ENCODE data around the gene ACTN1.

The ACTN1 gene

GRCh38 chr14:68965261-68965761, 13.8 kb downstream of the ACTN1 start:
- no peak overlapping the region for H3K4me3 ChIP-seq (ENCODE audit: low read length)
- DNase-seq (ENCODE audit: low read depth) = no peak
- TF ChIP-seq CTCF (conservative IDR thresholded peaks at IDR 0.05; ENCODE audit: low read depth, low read length) = no peak

DNA sequence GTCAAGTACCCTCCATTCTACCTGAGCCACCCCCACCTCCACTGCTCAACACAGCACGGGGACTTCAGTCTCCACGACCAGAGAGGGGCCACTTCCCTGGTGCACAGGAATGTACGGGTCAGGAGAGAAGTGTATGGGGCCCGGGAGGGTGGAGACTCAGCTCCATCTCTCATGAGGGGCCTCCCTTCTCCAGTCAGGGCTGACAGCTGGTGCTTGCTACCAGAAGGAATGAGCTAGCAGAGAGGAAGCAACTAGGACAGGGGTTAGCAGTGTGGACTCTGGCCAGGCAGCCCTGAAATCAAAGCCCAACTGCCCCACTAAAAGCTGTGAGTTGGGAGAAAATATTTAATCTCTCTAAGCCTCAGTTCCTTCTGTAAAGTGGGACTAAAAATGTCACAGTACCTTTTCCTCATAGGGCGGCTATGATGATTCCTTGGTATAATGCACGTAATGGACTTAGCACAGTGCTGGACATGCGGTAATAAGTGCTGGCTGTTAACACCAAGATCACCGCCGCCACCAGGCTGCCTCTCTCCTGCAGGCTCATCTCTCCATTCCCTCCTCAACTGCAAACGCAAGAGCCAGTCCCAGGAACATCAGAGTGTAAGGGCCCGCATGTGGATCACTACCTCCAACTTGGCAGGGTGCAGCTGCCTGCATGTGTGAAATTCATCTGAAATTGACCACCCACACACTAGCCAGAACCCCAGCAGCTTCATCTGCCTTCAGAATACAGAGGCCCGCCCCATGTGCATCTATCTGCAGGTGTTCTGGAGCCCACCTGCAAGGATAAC, 14.6 kb downstream of the ACTN1 start:
- no peak for DNase-seq (ENCODE audit: low read depth)
- no peak overlapping the region for H3K4me3 ChIP-seq (ENCODE audit: low read length)
- TF ChIP-seq CTCF (conservative IDR thresholded peaks at IDR 0.05; ENCODE audit: low read depth, low read length) = no peak

DNA sequence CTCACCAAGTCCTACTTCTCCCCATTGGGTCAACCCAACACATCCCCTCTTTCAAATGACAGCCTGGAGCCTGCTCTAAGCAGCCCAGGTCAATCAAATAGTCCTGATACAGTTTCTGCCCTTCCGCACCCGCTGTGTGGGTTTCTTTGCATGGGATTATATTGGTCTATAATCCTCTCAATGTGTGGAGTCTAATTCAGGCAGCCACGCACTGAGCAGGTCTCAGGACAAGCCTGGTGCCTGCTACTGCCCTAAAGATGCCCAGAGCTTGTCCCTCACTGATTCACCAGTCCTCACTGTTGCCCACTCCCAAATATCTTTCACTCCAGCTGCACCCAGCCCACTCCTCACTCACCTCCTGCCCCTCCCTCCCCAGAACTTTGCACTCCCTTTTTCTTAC, 16.4 kb downstream of the ACTN1 start:
- DNase-seq (ENCODE audit: low read depth) = no peak
- no peak overlapping the region for H3K4me3 ChIP-seq (ENCODE audit: low read length)
- TF ChIP-seq CTCF (conservative IDR thresholded peaks at IDR 0.05; ENCODE audit: low read depth, low read length) = no peak

GRCh38 chr14:68961781-68962584, 17.1 kb downstream of the ACTN1 start:
- TF ChIP-seq CTCF (conservative IDR thresholded peaks at IDR 0.05; ENCODE audit: low read depth, low read length) = no peak
- no peak for DNase-seq (ENCODE audit: low read depth)
- H3K4me3 ChIP-seq (ENCODE audit: low read length) = no peak overlapping the region

GRCh38 chr14:68961361-68961760, 17.7 kb downstream of the ACTN1 start:
- no peak overlapping the region for H3K4me3 ChIP-seq (ENCODE audit: low read length)
- no peak for DNase-seq (ENCODE audit: low read depth)
- TF ChIP-seq CTCF (conservative IDR thresholded peaks at IDR 0.05; ENCODE audit: low read depth, low read length) = no peak

GRCh38 chr14:68960123-68960522, 19.0 kb downstream of the ACTN1 start:
- TF ChIP-seq CTCF (conservative IDR thresholded peaks at IDR 0.05; ENCODE audit: low read depth, low read length) = no peak
- H3K4me3 ChIP-seq (ENCODE audit: low read length) = no peak overlapping the region
- DNase-seq (ENCODE audit: low read depth) = no peak
